Measurements from ENCODE around the gene IQGAP2.

DNA sequence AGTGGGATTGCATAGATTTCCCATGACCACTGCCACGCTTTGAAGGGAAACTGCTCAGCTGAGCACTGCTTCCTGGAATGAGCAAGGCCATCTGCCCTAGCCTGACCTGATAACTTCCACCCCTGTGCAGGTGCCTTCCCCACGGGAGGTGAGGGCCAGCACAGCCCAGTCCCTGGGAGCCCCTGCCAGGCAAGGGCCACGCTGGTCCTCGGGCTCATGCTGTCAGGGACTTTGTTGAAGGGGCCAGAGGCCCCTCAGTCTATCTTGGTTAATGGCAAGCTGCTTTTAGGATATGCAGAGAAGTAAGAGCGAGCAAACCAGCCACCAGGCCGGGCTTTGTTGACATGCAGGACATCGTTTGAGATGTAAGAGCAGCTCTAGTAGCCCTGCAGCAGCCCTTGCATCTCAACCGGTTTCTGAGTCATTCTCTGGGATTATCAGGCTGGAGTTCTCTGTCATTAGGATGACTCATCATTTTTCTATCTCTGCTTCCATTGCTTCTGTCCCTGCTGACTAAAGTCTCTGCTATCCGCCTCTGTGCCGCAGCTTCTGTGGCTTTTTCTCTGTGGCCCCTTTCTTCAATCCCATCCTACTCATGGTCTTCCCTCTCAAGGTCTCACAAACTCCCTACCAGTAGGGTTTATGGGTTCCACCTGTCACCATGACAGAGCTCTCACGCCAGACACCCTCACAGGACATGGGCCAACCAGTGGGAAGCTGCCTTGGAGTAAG is 30.6 kb upstream of the IQGAP2 start:
- TF ChIP-seq CTCF (conservative IDR thresholded peaks at IDR 0.05) = no peak
- no peak for TF ChIP-seq EZH2 (IDR thresholded peaks at IDR 0.05; ENCODE audit: low read depth)
